GM06990 (cell line): ENCODE data around the gene CCND3.

Experiments used
- DNase-seq: peaks from one replicate; pipeline ENCODE4 v3.0.0-alpha.2; 2011; ENCODE audit not compliant: insufficient read length; ENCODE audit errors: extremely low read depth
- H3K27me3 ChIP-seq: replicated peaks from 2 replicates; pipeline ENCODE4 v1.6.0; 2011; ENCODE audit warnings: low read length; ENCODE audit not compliant: control insufficient read depth, insufficient read depth
- H3K36me3 ChIP-seq: 2 replicates; pipeline ENCODE4 v1.5.1; 2011; ENCODE audit warnings: low read length; ENCODE audit not compliant: control insufficient read depth, insufficient read depth
- H3K4me3 ChIP-seq: replicated peaks from 2 replicates; pipeline ENCODE4 v1.5.1; 2011; ENCODE audit warnings: low read depth, mild to moderate bottlenecking, control low read depth, low read length
- TF ChIP-seq, protein P1 (sequence below): IDR thresholded peaks from 2 replicates; pipeline ENCODE4 v1.5.1; 2011; ENCODE audit warnings: low read length, control low read depth, mild to moderate bottlenecking, inconsistent platforms; ENCODE audit not compliant: insufficient read depth, poor library complexity, severe bottlenecking

Gene CCND3

DNA sequence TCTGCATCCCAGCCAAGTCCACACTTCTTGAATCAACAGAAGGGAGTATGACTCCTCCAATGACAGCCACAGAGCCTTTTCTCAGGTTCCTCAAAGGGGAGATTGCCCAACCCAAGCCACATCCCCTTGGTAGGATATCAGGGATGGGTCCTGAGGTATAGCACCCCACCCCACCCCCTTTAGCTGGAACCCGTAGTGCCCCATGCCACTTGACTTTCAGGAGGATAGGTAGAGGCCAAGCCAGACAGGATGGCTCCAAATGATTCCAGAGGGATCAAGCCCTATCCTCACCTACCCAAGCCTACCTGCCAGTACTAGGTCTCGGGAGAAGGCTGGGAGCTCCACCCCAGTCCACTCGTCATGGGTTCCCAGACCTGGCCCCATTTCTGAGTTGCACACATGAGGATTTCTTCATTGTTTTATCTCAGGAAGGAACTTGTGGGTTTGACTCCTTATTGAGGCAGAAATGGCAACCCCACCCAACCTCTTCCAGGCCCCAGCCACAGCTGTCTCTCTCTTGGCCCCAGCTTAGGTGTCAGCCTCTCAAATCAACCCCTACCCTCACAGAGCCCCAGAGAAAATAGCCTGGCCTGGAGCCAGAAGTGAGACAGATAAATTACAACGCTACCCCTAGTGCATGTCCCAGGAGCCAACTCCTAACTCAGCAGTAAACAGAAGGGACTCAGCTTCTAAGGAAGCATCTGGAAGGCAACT lies 3.6 kb downstream of the CCND3 start:
- H3K4me3 ChIP-seq, result no peak overlapping the region
- no peak for DNase-seq
- TF ChIP-seq, protein P1, sequence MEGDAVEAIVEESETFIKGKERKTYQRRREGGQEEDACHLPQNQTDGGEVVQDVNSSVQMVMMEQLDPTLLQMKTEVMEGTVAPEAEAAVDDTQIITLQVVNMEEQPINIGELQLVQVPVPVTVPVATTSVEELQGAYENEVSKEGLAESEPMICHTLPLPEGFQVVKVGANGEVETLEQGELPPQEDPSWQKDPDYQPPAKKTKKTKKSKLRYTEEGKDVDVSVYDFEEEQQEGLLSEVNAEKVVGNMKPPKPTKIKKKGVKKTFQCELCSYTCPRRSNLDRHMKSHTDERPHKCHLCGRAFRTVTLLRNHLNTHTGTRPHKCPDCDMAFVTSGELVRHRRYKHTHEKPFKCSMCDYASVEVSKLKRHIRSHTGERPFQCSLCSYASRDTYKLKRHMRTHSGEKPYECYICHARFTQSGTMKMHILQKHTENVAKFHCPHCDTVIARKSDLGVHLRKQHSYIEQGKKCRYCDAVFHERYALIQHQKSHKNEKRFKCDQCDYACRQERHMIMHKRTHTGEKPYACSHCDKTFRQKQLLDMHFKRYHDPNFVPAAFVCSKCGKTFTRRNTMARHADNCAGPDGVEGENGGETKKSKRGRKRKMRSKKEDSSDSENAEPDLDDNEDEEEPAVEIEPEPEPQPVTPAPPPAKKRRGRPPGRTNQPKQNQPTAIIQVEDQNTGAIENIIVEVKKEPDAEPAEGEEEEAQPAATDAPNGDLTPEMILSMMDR, result no peak
- no peaks in the 10 kb centered on the region for H3K27me3 ChIP-seq
- H3K36me3 ChIP-seq, result peaks cover 21% of the 10 kb centered on the region

DNA sequence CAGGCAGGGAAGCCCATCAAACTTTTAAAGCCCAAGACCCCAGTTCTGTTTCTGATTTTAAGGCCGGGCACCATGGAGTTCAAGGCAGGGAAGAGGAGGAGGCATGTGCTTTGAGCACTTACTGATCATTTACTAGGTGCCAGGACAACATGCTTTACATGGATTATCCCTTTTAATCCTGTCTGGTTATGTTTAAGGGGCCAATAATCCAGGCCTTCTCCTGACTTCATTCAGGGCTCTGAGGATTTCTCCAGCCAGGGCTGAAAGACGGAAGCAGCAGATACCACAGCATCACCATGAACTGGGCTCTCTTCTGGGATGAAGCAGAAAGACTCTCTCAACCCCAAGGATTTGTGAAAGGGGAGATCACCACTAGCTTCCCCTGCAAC lies 4.1 kb downstream of the CCND3 start:
- no peaks in the 10 kb centered on the region for H3K27me3 ChIP-seq
- TF ChIP-seq, protein P1, result no peak
- DNase-seq, result no peak
- peaks cover 25% of the 10 kb centered on the region for H3K36me3 ChIP-seq
- H3K4me3 ChIP-seq, result no peak overlapping the region

DNA sequence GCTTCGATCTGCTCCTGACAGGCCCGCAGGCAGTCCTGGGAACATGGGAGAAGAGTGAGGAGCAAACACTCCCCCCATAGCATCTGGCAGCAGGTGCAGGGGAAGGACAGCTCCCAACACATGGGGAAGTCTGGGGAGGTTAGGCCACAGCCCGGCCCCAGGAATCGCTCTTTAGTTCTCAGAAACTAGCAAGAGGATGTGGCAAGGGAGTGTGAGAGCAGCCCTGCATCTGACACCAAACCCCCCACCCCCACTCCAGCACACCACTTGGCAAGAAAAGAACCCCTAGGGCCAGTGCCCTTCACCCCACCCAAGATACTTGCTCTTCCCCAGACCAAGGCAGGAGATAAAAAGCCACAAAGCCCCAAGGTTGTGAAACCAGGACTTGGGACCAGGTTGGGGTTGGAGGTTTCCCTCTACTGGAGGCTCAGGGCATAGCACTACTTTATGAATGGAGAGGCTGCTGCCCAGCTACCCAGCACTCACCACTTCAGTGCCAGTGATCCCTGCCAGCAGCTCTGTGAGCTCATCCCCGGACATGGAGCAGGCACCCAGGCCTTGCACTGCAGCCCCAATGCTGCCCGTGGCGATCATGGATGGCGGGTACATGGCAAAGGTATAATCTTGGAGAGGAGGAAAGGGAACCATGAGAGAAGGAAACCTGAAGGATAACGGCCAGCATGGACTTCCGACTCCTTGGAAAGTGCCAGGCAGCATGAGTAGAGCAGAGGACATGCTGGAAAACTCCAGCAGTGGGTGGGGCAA lies 5.4 kb downstream of the CCND3 start:
- Histone ChIP-seq H3K27me3 (no peaks in the 10 kb centered on the region), H3K4me3 (no peak overlapping the region), H3K36me3 (peaks cover 34% of the 10 kb centered on the region)
- DNase-seq, result peak; percentile 60
- TF ChIP-seq, protein P1, result peak; percentile 91

DNA sequence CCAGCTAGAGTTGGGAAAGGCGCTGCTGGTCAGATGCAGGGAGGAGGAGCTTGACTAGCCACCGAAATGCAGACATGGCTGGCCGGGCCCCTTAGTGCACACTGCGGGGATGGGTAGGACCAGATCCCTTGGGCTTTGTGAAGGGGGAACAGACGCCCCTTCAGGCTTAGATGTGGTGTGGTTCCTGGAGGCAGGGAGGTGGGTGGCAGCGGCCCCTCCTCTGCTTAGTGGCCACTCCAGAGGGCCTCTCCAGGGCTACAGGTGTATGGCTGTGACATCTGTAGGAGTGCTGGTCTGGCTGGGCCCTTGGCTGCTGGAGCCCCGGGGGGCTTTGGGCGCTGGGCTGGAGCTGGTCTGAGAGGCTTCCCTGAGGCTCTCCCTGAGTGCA lies 5.9 kb downstream of the CCND3 start:
- H3K27me3 ChIP-seq, result no peaks in the 10 kb centered on the region
- TF ChIP-seq, protein P1, result no peak
- H3K4me3 ChIP-seq, result no peak overlapping the region
- peak; percentile 31 for DNase-seq
- H3K36me3 ChIP-seq, result peaks cover 38% of the 10 kb centered on the region

DNA sequence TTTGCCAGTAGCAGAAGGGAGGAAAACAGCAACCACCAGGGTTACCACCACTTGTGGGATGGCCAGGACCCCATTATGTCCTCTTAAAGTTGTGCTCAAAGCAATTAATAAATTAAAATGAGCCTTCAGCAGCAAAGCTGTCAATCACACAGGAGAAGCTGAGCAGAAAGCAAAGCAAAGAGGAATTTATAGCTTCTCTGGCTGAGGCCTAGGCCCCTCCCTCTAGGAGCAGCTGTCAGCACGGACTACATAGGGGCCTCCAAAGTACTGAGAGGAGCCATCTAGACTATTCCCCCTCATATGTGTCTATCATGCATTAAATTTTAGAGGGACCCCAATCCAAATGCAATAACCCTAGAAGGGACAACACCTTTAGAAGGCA lies 6.4 kb downstream of the CCND3 start:
- H3K4me3 ChIP-seq, result no peak overlapping the region
- no peak for DNase-seq
- peaks cover 39% of the 10 kb centered on the region for H3K36me3 ChIP-seq
- H3K27me3 ChIP-seq, result no peaks in the 10 kb centered on the region
- TF ChIP-seq, protein P1, result no peak
